ENCODE results near the gene UBE3A.

UBE3A gene

GRCh38 chr15:25381579-25381978 is 57.2 kb downstream of the UBE3A start:
- H3K4me3 ChIP-seq (ENCODE audit: control insufficient read depth, low read depth, low read length), result no peak overlapping the region
- no peak for TF ChIP-seq CTCF (IDR thresholded peaks at IDR 0.05; ENCODE audit: control insufficient read depth, insufficient read depth, low read depth, low read length, missing control alignments)
- no peak for DNase-seq (ENCODE audit: low read depth)

- H3K4me3 ChIP-seq (ENCODE audit: control insufficient read depth, low read depth, low read length), result no peak overlapping the region
- TF ChIP-seq CTCF (IDR thresholded peaks at IDR 0.05; ENCODE audit: control insufficient read depth, insufficient read depth, low read depth, low read length, missing control alignments), result no peak
- no peak for DNase-seq (ENCODE audit: low read depth)
These were observed 60.3 kb downstream of the UBE3A start for GRCh38 chr15:25378501-25378901.

GRCh38 chr15:25375557-25375956 is 63.3 kb downstream of the UBE3A start:
- no peak for TF ChIP-seq CTCF (IDR thresholded peaks at IDR 0.05; ENCODE audit: control insufficient read depth, insufficient read depth, low read depth, low read length, missing control alignments)

GRCh38 chr15:25374143-25374542 is 64.7 kb downstream of the UBE3A start:
- no peak for DNase-seq (ENCODE audit: low read depth)
- H3K4me3 ChIP-seq (ENCODE audit: control insufficient read depth, low read depth, low read length), result no peak overlapping the region
- TF ChIP-seq CTCF (IDR thresholded peaks at IDR 0.05; ENCODE audit: control insufficient read depth, insufficient read depth, low read depth, low read length, missing control alignments), result no peak

More at GRCh38 chr15:25375557-25375956, 63.3 kb downstream of the UBE3A start:
- H3K4me3 ChIP-seq (ENCODE audit: control insufficient read depth, low read depth, low read length), result no peak overlapping the region
- DNase-seq (ENCODE audit: low read depth), result no peak

- no peak for DNase-seq (ENCODE audit: low read depth)
- no peak overlapping the region for H3K4me3 ChIP-seq (ENCODE audit: control insufficient read depth, low read depth, low read length)
- no peak for TF ChIP-seq CTCF (IDR thresholded peaks at IDR 0.05; ENCODE audit: control insufficient read depth, insufficient read depth, low read depth, low read length, missing control alignments)
These were observed 66.5 kb downstream of the UBE3A start for GRCh38 chr15:25372298-25372697.

GRCh38 chr15:25368850-25369249 is 70.0 kb downstream of the UBE3A start:
- H3K4me3 ChIP-seq (ENCODE audit: control insufficient read depth, low read depth, low read length), result no peak overlapping the region
- DNase-seq (ENCODE audit: low read depth), result no peak
- TF ChIP-seq CTCF (IDR thresholded peaks at IDR 0.05; ENCODE audit: control insufficient read depth, insufficient read depth, low read depth, low read length, missing control alignments), result no peak

GRCh38 chr15:25366058-25366457 is 72.8 kb downstream of the UBE3A start:
- TF ChIP-seq CTCF (IDR thresholded peaks at IDR 0.05; ENCODE audit: control insufficient read depth, insufficient read depth, low read depth, low read length, missing control alignments), result no peak
- H3K4me3 ChIP-seq (ENCODE audit: control insufficient read depth, low read depth, low read length), result no peak overlapping the region
- DNase-seq (ENCODE audit: low read depth), result no peak

Measured in AG09309 (cell line).